GM19099 (cell line): ENCODE results near the gene RNF213.

Source experiments
- POLR2A ChIP-seq: IDR thresholded peaks from 3 replicates; pipeline ENCODE4 v1.6.1; 2011; ENCODE audit warnings: low read depth; ENCODE audit not compliant: insufficient read length; ENCODE audit errors: extremely low read depth

Gene RNF213

DNA sequence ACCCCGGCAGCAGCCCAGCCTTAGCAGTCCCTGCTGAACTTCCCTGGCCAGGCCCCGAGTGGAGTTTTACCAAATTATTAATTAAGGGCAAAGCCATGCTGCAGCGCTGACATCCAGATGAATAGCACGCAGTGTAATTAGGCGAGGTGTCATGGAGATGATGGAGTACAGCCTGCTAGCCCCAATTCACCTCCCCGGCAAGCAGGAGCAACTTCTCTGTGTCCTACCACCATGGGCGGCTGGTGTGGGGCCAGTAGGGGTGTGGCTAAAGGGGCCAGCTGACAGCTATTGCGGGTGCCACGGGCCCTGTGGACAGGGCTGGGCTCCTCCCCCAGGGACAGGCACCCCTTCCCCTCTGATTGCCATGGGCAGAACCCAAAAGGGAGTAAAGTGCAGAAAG is 178.8 kb downstream of the RNF213 start:
- no peak for TF ChIP-seq POLR2A

DNA sequence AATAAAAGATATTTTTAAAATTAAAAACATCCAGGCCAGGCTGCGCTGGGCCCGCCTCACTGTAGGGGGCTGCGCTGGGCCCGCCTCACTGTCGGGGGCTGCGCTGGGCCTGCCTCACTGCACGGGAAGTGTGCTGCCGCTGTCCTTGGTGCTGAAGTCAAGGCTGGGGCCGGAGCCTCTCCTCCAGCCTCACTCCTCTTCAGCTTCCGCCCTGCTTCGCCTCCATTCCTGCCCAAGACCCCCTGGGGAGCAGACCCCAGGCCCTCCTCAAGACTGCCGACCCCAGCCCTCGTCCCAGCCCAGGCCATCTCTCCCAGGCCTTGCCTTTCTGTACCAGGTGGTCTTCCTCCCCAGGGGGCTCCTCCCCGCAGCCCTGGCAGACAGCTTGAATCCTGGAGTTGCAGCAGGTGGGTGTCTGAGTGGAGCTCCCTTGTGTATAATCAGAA is 180.5 kb downstream of the RNF213 start:
- no peak for TF ChIP-seq POLR2A

DNA sequence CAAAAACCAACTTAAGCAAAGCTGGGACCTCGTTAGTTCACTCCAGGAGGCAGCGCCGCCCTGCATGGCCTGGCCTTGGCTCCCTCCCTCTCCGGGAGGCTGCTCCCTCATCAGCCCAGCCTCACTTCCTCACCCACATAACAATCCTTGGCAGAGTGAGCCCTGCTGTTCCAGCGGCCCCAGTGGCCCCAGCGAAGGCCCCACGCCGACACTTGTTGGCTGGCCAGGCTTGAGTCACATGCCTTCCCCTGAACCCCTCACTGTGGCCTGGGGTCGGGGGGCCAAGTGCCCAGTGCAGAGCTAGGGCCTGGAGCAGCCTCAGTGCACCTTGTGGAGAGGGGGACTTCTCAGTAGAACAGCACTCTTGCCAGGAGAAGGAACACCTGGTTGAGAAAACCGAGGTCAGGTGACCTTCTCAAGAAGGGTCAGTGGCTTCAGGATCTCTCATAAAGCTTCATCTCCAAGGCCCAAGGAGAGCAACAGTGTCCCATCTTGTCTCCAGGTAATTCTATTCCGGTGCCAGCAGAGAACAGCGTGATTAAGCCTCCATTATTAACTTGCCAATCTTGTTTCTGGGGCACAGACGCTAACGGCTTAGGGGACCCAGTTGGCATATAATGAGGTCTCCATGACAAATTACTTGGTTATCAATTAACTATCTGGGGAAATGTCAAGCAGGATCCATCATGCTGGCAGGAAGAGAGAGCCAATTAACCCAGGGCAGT is 181.1 kb downstream of the RNF213 start:
- no peak for TF ChIP-seq POLR2A

DNA sequence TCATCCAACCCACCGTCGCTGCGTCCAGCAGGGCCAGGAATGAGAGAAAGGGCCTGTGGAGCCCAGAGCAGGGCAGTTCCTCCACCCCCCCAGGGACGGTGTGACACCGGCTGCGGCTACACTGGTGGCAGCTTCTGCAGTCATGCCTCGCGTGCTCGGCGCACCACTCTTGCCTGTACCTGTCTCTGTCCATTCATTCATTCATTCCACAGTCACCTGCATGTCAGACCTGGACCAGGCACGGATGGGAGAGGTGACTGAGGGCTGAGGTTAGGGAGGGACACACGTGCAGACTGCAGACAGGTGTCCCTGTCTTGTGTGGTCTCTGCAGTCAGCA is 181.6 kb downstream of the RNF213 start:
- TF ChIP-seq POLR2A = no peak

DNA sequence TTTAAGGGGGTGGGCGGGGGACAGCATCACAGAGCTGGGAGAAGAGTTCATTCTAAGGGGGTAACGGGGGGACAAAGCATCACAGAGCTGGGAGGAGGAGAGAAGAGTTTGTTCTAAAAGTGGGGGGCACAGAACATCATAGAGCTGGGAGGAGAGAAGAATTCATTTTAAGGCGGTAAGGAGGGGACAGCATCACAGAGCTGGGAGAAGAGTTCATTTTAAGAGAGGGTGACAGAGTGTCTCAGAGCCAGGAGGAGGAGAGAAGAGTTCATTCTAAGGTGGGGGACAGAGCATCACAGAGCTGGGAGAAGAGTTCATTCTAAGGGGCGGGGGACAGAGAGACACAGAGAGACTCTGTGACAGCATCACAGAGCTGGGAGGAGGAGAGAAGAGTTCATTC is 182.1 kb downstream of the RNF213 start:
- no peak for TF ChIP-seq POLR2A

DNA sequence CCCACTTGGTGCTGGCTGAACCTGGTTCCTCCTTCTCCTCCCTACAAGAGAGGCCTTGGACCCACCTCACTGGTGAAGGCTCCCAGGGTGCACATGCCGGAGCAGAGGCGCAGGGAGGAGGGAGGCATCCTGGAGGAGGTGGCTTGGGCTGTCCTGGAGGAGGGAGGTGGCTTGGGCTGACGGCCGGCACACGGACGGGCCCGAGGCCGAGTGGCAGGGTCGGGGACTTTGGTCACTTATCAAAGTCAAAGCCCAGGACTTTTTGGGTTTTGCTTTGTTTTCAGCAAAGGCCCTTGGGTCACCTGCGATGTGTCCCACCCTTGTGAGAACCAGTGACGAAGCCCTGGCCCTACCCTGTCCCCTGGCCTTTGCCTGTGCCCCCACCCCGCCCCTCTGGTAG is 182.8 kb downstream of the RNF213 start:
- TF ChIP-seq POLR2A = no peak

DNA sequence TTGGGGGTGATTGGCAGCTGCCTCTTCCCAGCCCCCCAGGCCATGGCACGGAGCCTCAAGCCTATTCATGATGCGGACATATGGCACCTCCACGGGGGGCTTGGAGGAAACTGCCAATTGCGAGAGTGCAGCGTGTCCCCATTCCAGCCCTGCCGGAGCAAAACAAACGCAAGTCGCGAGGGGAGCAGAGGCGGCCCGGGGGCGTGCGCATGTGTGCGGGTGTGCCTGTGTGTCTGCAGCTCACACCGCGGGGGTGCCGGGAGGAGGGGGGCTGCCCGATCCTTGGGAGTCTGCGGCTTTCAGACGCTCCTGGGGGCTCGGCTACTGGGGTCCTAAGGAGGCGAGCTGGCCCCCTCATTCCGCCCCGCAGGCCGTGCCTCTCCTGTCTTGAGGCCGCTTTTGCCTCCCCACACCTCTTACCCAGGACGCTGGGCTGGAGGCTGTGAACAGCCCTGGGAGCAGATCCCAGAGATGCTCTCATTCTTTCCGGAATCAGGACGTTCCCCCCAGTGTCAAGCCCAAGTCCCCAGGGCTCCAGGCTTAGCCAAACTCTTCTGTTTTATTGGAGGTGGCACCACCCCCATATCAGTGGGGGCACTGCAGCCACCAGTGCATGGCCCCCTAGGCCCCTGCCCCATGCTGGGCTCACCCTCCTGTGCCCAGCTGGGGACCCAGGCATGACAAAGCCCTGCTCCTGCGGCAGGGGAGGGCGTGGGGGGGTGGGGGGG is 183.4 kb downstream of the RNF213 start:
- TF ChIP-seq POLR2A = no peak

DNA sequence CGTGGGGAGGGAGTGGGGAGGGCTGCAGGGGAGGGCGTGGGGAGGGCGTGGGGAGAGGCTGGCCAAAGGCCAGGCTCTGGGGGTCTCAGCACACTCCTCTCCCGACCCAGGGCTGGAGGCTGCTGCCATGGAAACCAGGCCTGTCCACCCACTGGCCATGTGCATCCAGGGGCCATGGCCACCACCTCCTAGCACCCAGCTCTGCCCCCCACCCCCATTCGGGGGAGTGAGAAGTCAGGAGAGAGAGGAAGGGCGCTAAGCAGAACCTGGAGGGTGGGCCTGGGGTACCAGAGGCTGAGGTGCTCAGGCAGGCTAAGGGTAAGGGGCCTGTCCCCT is 184.0 kb downstream of the RNF213 start:
- no peak for TF ChIP-seq POLR2A

DNA sequence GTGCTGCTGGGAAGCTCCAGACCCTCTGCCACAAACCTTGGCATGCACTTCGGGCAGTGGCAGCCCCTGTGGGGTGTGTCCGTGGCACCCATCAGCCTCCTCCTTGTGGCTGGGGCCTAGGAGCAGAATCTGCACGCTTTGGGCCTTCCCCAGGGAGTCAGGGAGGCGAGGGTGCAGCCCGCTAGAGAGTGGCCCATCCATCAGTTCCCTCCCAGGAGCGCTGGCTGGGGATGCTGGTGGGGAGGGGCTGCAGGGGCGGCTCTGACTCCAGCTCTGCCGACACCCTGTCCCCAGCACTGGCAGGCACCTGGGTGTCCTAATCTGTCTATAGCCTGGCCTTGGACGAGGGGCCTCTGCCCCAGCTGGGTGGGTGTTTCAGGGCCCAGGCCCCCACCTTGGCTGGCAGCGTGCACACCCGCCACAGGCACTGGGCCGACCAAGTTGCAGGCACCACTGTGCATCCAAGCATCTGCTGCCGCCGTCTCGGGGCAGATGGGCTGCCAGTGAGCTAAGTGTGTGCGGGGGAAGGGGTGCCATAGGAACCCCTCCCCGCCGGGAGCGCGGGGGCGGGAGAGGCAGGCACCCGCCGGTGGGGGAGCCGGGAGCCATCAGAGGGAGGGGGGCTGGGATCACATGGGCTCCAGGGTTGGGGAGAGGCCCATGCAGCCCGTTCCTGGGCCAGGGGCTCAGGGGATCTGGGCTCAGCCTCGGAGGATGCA is 184.5 kb downstream of the RNF213 start:
- TF ChIP-seq POLR2A = no peak

DNA sequence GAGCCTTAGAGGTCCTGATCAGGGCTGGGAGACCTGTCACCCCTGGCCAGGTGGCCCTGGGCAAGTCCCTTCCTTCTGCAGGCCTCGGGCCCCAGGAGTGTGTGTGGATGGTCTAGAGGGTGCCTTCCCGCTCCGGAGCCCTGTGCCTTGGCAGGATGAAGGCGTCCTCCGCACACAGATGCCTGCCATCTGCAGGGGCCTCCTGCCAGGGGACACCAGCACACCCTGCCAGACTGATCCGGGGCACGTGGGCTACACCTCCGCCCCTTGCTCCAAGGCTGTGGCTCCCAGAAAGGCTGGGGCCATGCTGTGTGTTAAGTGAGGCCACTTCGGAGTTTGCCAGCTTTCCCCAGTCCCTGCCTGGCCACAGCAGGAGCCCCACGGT is 185.1 kb downstream of the RNF213 start:
- TF ChIP-seq POLR2A = no peak

DNA sequence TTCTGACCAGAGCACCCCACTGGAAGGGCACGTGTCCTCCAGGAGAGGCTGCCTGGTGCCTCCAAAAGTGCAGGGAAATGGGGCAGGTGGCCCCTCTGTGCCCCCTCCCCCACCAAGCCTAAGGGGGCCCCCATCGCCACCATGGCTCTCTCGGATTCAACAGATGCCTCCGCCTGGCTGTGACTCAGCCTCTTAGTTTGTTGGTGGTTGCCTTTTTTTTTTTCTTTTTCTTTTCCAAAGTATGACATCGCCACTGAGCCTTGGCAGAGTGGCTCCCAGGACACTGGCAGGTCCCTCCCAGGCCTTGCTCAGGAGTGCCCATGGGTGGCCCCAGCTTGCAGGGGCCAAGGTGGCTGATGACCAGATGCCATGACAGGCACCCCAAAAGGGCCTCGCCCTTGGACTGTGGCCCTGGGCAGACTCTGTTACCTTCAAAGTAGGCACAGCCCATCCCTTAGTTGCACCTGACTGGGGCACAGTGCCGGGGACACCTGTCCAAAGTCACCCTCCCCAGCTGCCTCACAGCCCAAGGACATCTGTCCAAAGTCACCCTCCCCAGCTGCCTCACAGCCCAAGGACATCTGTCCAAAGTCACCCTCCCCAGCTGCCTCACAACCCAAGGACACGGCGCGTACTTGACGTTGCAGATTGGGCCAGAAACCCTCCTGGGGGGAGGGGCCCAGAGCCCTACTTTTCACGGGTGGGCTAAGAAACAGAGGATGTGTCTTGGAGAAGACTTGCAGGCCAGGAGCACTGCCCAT is 186.2 kb downstream of the RNF213 start:
- no peak for TF ChIP-seq POLR2A

DNA sequence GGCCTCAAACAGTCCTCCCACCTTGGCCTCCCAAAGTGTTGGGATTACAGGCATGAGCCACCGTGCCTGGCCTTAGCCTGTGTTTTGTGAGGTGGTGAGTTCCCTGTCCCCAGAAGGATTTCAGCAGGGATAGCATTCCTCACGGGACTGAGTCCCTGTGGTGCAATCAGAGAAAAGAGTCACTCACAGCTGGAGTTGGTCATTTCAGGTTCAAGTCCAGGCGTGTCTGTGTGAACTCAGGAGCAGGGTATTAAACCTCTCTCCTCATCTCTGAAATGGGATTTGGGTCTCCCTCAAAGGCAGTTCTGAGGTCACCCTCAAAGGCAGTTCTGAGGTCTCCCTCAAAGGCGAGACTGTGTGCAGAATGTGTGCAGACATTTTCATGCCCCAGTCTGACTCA is 187.1 kb downstream of the RNF213 start:
- no peak for TF ChIP-seq POLR2A
